Ishikawa (cell line): ENCODE measurements around the gene ZNF100.

ENCODE experiments used
- CEBPB ChIP-seq: IDR thresholded peaks from 2 replicates; pipeline ENCODE4 v1.6.1; 2012
- CREB1 ChIP-seq: IDR thresholded peaks from 2 replicates; pipeline ENCODE4 v1.6.1; 2012; ENCODE audit warnings: low read depth
- EGR1 ChIP-seq: IDR thresholded peaks from 2 replicates; pipeline ENCODE4 v1.6.1; 2012
- EP300 ChIP-seq: IDR thresholded peaks from 2 replicates; pipeline ENCODE4 v1.6.1; 2012; ENCODE audit warnings: borderline replicate concordance
- FOXM1 ChIP-seq: IDR thresholded peaks from 2 replicates; pipeline ENCODE4 v1.6.1; 2012; ENCODE audit warnings: low read depth, borderline replicate concordance
- MAX ChIP-seq: IDR thresholded peaks from 2 replicates; pipeline ENCODE4 v1.6.1; 2012
- NFIC ChIP-seq: IDR thresholded peaks from 2 replicates; pipeline ENCODE4 v1.6.1; 2012
- RAD21 ChIP-seq: IDR thresholded peaks from 2 replicates; pipeline ENCODE4 v1.6.1; 2012; ENCODE audit warnings: low read depth
- REST ChIP-seq: IDR thresholded peaks from 2 replicates; pipeline ENCODE4 v1.6.1; 2012; ENCODE audit warnings: low read depth, mild to moderate bottlenecking
- TAF1 ChIP-seq: IDR thresholded peaks from 2 replicates; pipeline ENCODE4 v1.6.1; 2012; ENCODE audit warnings: low read depth, mild to moderate bottlenecking
- TCF12 ChIP-seq: IDR thresholded peaks from 2 replicates; pipeline ENCODE4 v1.6.1; 2012; ENCODE audit warnings: low read depth
- TEAD4 ChIP-seq: IDR thresholded peaks from 2 replicates; pipeline ENCODE4 v1.6.1; 2012
- USF1 ChIP-seq: IDR thresholded peaks from 2 replicates; pipeline ENCODE4 v1.6.1; 2012
- YY1 ChIP-seq: IDR thresholded peaks from 2 replicates; pipeline ENCODE4 v1.6.1; 2012; ENCODE audit warnings: low read depth
- ZBTB7A ChIP-seq: IDR thresholded peaks from 2 replicates; pipeline ENCODE4 v1.6.1; 2012; ENCODE audit warnings: low read depth

The ZNF100 gene

GRCh38 chr19:21680671-21681070, 86.7 kb downstream of the ZNF100 start:
- TF ChIP-seq RAD21, result no peak
- no peak for TF ChIP-seq MAX
- TF ChIP-seq TAF1, result no peak
- TF ChIP-seq USF1, result no peak
- TF ChIP-seq EP300, result no peak
- no peak for TF ChIP-seq ZBTB7A
- no peak for TF ChIP-seq FOXM1
- TF ChIP-seq YY1, result no peak
- no peak for TF ChIP-seq NFIC
- TF ChIP-seq CEBPB, result no peak
- no peak for TF ChIP-seq CREB1
- no peak for TF ChIP-seq REST
- TF ChIP-seq TCF12, result no peak
- no peak for TF ChIP-seq EGR1
- no peak for TF ChIP-seq TEAD4

- TF ChIP-seq REST (no peak), MAX (no peak), TAF1 (no peak), TCF12 (no peak), ZBTB7A (no peak), EGR1 (no peak), RAD21 (no peak), USF1 (no peak), YY1 (no peak), CEBPB (no peak), NFIC (no peak), CREB1 (no peak), TEAD4 (no peak), FOXM1 (no peak), EP300 (no peak)
Observed at GRCh38 chr19:21680026-21680425, 87.4 kb downstream of the ZNF100 start.

GRCh38 chr19:21677696-21678418, 89.5 kb downstream of the ZNF100 start:
- TF ChIP-seq RAD21, result no peak
- TF ChIP-seq CREB1, result no peak
- no peak for TF ChIP-seq MAX
- no peak for TF ChIP-seq YY1
- TF ChIP-seq TAF1, result no peak
- TF ChIP-seq TEAD4, result no peak
- TF ChIP-seq FOXM1, result no peak
- TF ChIP-seq REST, result no peak
- no peak for TF ChIP-seq CEBPB
- no peak for TF ChIP-seq USF1

- TF ChIP-seq TCF12, result no peak
- no peak for TF ChIP-seq EP300
- TF ChIP-seq RAD21, result no peak
- TF ChIP-seq CREB1, result no peak
- TF ChIP-seq USF1, result no peak
- TF ChIP-seq ZBTB7A, result no peak
- TF ChIP-seq TEAD4, result no peak
- no peak for TF ChIP-seq EGR1
Observed at GRCh38 chr19:21674454-21674853, 92.9 kb downstream of the ZNF100 start.
